ENCODE results near the gene GALNT13.

GALNT13 gene

GRCh38 chr2:154228566-154229280 lies 357.0 kb downstream of the GALNT13 start:
- DNase-seq: no peak

GRCh38 chr2:154229966-154230365 lies 358.2 kb downstream of the GALNT13 start:
- no peak for DNase-seq

GRCh38 chr2:154231021-154231420 lies 359.3 kb downstream of the GALNT13 start:
- DNase-seq: no peak

- no peak for DNase-seq
These were observed 361.5 kb downstream of the GALNT13 start for GRCh38 chr2:154233231-154233630.

GRCh38 chr2:154238252-154238651 lies 366.5 kb downstream of the GALNT13 start:
- no peak for DNase-seq

GRCh38 chr2:154240316-154240715 lies 368.6 kb downstream of the GALNT13 start:
- no peak for DNase-seq

- no peak for DNase-seq
These were observed 369.2 kb downstream of the GALNT13 start for GRCh38 chr2:154240921-154241379.

- no peak for DNase-seq
These were observed 371.0 kb downstream of the GALNT13 start for GRCh38 chr2:154242687-154243086.

GRCh38 chr2:154243685-154244084 lies 372.0 kb downstream of the GALNT13 start:
- no peak for DNase-seq

GRCh38 chr2:154244932-154245331 lies 373.2 kb downstream of the GALNT13 start:
- no peak for DNase-seq

- DNase-seq: no peak
These were observed 375.8 kb downstream of the GALNT13 start for GRCh38 chr2:154247503-154247902.

- no peak for DNase-seq
These were observed 384.4 kb downstream of the GALNT13 start for GRCh38 chr2:154256136-154256535.

- DNase-seq: no peak
These were observed 387.3 kb downstream of the GALNT13 start for GRCh38 chr2:154259030-154259429.

GRCh38 chr2:154261473-154262027 lies 389.8 kb downstream of the GALNT13 start:
- no peak for DNase-seq

- DNase-seq: no peak
These were observed 391.5 kb downstream of the GALNT13 start for GRCh38 chr2:154263206-154263605.

- no peak for DNase-seq
These were observed 392.3 kb downstream of the GALNT13 start for GRCh38 chr2:154264024-154264423.

- DNase-seq: no peak
These were observed 396.3 kb downstream of the GALNT13 start for GRCh38 chr2:154267983-154268382.

- DNase-seq: no peak
These were observed 408.8 kb downstream of the GALNT13 start for GRCh38 chr2:154280543-154280942.

- no peak for DNase-seq
These were observed 418.1 kb downstream of the GALNT13 start for GRCh38 chr2:154289870-154290269.

GRCh38 chr2:154291511-154291910 lies 419.8 kb downstream of the GALNT13 start:
- DNase-seq: no peak

GRCh38 chr2:154291927-154292326 lies 420.2 kb downstream of the GALNT13 start:
- DNase-seq: no peak

GRCh38 chr2:154293864-154294263 lies 422.1 kb downstream of the GALNT13 start:
- no peak for DNase-seq

GRCh38 chr2:154306266-154306970 lies 434.7 kb downstream of the GALNT13 start:
- DNase-seq: no peak

- DNase-seq: no peak
These were observed 435.3 kb downstream of the GALNT13 start for GRCh38 chr2:154307007-154307406.

Data from NCI-H2081 (cell line).